Stimulated activated CD8-positive, alpha-beta memory T cell treated with anti-CD3 and anti-CD28 coated beads, Interleukin-7, amount 100 ng/mL, for 24 hours (primary cell): Measurements from ENCODE around the gene AKT3.

Experiments
- DNase-seq: peaks from one replicate; pipeline ENCODE4 v3.0.0-alpha.2; 2020; ENCODE audit warnings: low read depth

Gene AKT3

DNA sequence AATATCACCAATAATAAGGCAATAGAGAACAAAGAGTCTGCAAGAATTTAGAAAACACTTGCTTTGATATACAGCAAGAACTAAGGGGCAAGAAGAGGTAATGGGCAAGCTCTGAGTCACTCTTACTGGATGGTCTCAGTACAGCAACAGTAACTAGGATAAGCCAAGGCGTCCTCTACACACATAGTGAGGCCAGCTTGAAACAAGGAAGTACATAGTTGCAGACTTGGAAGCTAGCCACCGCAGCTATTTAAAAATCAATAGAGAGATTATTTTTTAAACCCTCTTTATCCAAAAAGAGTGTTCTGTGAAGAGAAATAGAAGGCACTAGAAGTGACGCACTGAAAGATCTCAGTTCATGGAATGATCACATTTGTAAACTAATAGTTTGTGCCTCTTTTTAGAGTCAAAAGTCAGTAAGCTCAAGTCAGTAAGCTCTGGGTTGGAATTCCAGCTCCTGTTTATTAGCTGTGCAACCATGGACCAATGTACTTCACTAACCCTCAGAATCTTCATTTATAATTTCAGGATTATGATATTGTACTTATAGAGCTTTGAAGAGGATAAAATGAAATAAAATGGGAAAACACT, 118.6 kb downstream of the AKT3 start:
- DNase-seq: no peak

DNA sequence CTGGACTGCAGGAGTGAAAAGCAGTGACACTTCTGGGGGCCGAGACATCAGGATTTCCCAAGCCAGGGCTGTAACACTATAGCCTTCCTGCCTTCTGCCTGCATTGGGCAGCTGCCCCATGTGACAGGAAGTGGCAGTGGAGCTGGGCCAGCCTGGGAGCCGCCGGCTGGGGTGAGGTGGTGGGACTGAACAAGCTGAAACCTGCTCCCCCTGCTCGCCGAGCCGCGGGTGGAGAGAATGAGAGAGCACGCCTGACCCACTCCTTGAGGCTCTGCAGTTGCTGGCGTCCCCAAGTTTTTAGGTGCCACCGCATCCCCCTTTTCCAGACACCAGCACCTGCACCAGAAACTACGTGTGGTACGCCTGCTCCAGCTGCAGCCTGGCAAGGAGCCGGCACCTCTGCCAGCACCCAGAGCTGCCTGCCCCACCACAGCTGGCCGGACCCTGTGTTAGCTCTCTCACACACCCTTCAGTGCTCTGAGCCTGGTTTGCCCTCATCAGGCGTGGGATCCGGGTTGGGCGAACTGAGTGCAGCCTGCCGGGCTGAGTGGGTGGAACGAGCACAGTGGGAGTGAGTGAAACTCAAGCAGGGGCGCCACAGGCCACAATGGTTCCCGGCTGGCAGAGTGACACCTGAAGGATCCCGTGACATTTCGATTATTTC, 119.4 kb downstream of the AKT3 start:
- no peak for DNase-seq

DNA sequence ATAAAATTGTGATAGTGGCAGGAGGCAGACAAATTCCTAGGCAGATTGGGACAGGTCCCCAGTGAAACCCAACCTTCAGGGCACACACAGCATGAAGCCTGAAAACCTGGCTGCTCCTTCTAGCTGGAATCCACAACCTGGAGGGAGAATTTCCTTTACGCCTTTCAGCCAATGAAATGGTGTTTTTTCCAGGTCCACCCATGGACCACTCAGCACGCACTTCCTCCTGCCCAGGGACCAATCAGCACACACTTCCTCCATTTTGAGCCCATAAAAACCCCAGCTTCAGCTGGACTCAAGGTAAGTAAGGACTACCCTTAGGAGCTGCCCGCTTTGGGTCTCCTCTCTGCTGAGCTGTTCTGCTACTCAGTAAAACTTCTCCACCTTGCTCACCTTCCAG, 120.1 kb downstream of the AKT3 start:
- DNase-seq: no peak

DNA sequence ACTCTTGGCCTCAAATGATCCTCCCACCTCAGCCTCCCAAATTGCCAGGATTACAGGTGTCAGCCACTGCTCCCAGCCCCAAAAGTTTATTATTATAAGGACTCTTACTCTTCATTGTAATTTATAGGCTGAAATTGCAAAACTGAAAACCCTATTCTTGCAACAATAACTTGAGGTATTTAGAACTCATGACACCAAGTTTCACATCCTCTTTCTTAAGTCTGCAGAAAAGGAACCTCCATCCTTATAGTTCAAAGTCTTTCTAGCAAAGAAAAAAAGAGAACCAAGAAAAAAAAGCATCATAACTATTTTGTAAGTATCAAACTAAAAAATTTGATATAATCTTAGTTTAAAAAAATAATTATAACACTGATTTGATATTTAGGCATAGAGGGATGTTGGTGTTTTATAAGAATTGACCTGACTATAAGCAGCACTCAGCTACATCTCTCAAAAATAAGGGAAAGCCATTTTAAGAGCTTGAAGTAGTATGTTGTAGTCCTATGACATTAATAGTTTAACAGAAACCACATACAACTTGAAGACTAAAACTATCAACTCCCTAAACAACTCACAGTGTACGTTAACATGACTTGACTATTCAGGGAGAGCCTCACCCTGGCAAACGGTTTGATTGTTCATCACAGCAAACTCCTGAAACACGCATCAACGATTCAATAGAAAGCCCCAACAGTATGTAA, 122.4 kb downstream of the AKT3 start:
- no peak for DNase-seq

DNA sequence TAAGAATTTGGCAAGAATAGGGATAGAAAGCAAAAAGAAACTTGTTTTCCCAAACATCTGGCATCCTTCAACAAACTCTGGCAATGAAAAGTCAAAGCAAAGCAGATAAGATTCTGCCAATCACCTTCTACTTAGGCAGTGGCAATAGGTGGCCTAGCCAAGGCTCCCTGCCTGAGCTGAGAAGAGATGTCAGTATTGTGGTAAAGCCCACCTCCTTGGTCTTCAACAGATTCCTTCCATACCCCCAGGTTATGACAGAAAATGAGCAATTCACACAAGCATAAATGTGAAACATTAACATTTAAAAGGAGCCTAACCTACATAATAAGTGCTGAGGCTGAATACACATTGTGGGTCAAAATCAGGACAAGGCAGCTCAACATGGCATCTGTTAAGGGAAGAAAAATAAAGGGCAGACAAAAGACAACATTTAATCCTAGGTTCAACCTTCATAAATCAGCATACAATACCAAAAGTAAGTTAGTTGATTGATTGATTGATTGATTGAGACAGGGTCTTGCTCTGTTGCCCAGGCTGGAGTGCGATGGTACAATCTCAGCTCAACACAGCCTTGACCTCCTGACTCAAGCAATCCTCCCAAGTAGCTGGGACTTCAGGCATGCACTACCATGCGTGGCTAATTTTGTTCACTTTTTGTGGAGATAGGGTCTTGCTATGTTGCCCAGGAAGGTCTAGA, 123.1 kb downstream of the AKT3 start:
- no peak for DNase-seq

DNA sequence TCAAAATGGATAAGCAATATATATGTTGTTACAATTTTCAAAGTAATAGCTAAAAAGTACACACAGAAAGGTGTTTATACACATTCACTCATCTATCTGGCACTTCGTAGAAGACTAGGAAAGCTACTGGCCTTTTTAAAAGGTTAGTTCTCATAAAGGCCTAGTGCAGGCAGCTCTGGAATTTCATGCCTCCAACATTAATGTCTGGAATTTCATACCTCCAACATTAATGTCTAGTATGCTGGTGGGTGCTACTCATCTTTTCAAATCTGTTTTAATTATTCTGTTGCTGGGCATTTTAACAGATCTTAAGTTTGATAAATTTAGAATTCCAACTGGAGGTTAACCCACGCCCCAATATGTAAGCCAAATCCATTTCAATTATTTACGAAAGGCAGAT, 124.2 kb downstream of the AKT3 start:
- DNase-seq: no peak

DNA sequence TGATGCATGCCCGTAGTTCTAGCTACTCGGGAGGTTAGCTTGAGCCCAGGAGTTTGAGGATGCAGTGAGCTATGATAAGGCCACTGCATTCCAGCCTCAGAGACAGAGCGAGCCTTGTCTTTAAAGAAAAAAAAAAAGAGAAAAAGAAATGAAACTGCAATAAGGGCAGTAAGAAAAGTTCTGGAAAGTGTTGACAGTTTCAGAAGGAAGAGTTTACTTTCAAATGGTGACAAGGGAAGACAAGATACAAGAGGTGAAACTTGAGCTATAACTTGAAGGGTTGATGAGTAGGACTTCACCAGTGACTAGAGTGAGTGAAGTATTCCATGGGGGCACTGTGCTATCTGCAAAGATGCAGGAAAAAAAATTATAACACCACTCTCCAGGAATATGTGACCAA, 125.0 kb downstream of the AKT3 start:
- no peak for DNase-seq

DNA sequence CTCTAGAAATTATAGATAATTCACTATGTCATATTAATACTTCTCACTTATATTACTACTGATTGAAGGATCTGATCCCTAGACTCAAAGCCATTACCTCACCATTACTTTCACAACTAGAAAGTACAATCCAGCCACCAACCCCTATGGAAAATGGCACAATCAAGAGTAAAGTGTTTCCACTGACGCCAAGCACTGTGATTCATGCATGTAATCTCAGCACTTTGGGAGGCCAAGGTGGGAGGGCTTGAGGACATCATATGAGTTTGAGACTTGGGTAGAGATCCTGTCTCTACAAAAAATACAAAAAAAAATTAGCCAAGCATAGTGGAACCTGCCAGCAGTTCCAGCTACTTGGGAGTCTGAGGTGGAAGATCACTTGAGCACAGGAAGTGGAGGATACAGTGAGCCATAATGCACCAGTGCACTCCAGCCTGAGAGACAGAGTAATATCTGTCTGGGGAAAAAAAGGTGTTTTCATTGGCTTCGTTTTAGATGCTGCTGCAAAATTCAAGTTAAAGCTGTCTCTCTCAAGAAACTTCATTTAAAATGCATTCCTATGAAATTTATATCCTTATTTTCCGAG, 126.5 kb downstream of the AKT3 start:
- DNase-seq: no peak

DNA sequence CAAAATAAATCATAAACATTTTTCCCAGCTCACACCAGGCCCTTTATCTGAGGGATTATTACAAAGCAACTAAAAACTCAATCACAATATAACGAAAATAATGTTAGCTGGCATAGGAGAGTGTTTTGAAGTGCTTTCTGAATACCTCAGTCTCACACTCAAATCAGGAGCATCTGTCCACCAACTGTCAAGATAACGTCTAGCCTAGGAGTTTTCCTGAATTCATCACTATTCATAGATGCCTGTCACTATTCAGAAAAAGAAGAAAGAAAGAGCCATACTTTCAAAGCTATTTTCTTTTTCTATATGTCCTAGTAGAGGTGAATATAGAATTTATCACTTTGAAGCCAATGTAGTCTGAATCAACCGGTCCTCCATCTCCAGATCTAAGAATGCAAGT, 127.0 kb downstream of the AKT3 start:
- no peak for DNase-seq

DNA sequence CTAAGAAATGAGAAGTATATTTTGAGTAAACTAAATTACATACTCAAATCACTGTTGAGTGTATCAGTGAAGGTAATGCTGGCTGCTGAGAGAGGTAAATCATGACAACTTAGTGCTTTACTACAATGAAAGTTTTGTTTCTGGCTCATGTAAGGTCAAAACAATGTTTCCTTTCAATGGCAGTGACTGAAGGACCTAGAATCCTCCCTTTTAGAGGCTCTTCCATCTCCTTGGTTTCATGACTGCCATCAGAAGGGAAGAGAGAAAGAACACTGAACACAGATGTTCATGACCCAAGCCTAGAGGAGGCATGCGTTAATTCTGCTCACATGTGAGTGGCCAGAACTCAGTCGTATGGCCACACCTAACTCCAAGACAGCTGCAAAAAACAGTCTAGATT, 130.6 kb downstream of the AKT3 start:
- DNase-seq: no peak

DNA sequence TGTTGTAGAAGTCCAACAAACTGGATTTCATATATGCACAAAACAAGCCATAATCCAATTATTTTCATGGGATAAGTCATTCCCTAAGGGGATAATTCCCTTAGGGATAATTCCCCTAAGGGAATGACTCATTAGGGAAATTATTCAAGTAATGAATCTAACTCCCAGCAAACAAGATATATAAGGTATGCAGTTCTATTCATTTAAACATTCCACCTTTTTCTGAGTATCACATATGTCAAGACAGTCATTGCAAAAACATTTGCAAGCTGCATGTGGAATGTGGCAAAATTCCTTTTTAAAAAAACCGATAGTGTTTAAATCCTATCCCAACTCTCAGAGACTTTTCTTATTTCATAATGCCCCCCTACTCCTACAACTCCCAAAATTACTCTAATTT, 131.2 kb downstream of the AKT3 start:
- no peak for DNase-seq

DNA sequence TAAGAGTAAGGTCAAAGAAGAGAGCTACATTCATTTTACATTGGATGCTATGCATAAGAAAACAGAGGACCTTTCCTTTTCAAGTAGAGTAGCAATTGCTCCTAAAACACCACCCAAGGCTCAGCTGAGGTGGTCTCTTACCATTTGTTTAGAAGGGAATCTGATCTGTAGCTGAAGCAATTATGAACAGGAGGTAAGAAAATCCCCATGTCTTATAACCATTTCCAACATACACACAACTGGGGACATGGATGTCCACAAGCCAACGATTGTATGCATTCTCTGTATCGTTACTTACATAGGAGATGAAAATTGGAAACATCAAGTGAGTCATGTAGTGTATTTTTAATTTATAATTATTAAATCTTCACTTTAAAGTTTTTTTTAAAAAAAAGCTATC, 132.0 kb downstream of the AKT3 start:
- no peak for DNase-seq

DNA sequence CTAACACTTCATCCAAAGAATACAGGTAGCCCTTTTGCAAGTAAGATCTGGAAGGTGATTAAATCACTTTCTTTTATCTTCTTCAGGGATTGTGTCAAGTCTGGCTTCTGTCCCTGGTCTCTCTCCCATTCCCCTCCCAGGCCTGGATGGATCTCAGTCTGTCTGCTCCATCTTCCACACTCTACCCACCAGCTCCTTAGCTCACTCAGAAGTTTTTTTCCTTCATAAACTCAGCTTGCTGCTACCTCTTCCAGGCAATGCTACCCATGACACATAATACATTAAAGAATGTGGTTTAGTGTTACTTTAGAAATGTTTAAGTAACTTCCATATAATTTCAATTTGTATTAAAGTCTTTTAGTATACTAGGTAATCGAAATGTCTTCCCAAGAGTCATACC, 133.1 kb downstream of the AKT3 start:
- DNase-seq: no peak

DNA sequence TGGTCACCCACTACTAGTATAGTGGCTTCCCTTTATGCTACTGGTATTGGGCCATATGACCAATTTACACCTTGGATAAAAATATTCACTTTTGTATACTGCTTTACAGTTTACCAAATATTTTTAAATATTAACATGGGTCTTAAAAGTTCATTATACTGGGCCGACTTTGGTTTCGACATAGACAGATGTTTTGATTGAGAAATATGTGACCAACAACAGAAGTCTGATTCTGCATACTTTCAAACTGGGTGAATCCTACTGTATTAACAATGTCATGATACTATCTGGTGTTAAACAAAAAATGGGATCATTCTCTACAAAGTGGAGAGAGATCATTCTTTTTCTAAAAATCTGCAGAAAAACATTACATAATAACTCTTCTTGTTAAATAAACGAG, 134.8 kb downstream of the AKT3 start:
- no peak for DNase-seq

DNA sequence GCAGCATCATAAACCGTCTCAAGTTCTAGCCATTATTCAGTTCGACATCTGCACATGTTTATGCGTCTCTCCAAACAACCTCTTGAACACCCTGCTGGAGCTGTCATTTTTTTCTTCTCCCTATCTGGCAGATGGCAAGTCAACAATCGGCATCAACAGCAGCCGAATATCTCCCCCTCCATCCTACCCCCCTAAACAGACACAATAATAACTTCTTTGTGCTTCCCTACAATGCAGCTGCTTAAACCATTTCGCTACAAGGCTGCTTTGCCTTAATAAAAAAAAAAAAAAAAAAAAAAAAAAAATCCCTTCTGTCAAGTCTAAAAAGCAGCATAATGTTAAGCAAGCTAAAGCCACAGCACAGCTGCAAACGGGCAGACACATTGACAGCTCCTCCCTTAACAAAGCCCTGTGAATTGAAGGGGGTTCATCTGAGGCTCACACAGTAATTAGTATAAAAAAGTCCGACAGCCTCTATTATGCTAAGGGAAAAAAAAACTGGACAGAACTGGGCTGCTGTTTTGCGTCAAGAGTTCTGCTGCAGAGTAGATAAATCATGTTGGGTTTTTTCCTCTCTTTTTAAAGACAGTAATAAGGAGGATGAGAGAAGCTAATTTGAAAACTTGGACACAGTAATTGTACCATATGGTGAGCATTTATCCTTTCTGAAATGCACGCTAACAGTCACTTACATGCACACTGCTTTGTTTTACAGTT, 136.4 kb downstream of the AKT3 start:
- DNase-seq: no peak

DNA sequence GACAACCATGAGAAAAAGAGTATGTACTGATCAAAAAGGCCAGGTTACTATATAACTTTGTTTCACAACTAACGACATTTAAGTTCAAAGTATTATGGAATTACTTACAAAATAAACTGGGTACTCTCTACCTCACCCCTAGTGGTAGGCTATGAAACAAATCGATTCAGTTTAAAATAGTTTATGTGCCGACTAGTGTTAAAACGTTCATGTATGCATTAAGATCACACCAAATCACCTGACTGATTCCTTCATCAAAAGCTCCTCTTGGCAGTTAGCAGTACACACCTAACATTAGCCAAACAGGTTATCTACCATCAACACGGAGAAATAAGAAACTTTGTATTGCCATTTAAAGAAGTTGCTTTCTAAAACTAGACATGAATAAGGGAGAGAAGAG, 137.1 kb downstream of the AKT3 start:
- no peak for DNase-seq

DNA sequence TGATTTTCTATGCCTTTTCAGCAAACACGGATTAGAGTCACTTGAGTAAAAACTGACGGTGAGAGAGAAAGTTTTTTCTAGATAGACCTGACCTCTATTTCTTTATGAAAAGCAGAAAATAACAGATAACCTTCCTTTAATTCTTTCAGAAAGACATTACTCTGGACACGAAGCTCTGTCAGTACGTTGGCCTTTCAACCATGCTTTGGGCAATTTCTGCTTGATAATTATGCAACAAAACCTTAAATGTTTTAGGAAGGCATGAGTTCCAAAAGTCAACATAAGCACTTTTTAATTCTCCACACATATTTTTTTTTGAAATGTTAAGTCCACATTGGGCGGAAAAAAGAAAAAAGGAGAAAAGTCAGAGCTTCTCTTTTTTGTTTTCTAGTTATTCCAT, 137.8 kb downstream of the AKT3 start:
- no peak for DNase-seq

DNA sequence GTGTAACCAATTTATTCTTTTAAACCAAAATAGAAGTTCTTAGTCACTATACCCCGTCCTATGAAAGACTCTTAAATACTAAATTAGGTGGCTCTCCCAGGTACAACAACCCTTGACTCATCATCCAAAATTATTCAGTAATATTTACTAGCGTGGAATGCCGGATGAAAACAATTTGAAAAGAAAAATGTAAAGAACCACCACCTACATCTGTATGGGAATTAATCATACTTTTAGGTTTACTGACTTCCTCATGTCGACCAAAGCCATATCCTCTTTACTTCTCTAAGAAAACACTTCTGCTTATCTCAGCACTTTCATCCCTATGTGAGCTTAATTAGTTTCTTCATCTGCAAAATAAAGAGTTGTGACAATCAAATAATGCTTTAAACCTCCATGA, 139.6 kb downstream of the AKT3 start:
- no peak for DNase-seq

DNA sequence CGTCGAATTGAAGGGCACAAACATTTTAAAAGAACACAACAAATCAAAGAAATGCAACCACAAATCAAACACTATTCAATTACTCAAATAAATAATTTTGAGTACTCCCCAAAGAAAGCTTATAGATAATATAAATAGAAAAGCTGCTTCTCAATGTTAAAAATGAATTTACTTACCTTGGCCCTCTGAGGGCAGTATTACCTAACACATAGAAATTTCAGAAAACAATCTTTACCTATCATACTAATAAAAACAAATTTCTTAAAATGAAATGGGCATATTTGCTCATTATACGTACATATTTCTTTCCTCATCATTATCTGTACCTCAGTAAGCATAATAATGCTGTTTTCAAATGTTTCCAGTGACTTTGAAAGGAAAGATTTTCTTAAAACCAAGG, 141.8 kb downstream of the AKT3 start:
- no peak for DNase-seq

DNA sequence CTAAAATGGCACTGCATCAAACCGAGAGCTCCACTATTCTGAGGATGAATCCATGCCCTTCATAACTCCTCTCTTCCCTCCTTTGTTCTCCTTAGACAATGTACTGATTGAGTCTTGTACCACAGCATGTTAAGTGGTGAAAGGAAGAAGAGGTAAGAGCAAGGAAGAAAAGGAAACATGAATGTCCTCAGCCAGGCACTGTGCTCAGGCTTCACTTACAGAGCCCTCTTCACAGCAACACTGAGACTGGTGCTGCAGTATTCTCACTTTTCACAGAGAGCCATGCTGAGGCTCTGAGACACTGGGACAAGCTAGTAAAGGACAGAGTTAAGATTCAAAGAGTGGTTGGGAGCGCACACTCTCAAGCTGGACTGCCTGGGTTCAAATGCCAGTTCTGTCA, 143.5 kb downstream of the AKT3 start:
- no peak for DNase-seq

DNA sequence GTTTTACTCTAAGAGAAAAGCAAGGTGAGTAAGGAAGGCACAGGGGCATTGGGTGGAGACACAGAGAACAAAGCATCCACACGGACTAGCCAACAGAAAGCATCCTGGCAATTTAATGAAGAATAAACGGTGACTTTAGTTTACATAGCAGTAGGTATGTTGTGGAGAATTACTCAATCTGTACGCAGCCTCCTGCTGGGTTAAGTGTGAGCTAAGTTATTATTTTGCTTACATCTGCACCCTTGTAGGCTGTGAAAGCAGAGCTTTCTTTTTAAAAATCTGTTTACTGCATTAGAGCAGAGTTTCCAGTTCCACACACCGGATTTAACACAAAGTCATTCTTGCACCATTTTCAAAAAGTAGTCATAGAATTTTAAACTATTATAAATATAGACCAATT, 144.5 kb downstream of the AKT3 start:
- no peak for DNase-seq

DNA sequence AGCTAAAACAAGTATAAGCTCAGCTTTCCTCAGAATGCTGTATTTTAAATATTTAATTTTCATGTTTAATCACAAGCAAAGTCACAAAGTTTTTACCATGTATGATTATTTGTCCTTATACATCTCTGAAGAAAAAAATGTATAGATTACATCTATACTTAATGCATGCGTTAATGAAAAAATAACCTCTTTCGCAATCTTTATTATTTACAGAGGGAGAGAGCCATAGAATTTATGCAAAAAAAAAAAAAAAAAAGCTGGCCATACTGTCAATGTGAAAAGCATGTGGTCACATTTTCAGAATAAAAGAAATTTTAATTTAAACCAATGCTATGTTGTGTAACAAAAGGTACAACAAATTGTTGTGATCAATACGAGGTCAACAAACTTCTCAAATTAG, 148.2 kb downstream of the AKT3 start:
- DNase-seq: no peak
